Endothelial cell (in vitro differentiated cells): Measurements from ENCODE around the gene VEGFB. TPM values are rescaled to one million over a fixed set of nuclear protein-coding genes. Genes with fewer than 3 reads are reported as not detected.
A peak's percentile ranks its signal among the peaks of the same experiment; 100 is the strongest.

Experiments
- DNase-seq: peaks from one replicate; pipeline ENCODE4 v3.0.0; 2021; ENCODE audit warnings: low spot score
- H3K27ac Mint-ChIP-seq: one replicate; pipeline ENCODE4 v1.8.0; 2021; ENCODE audit warnings: mixed read lengths, inconsistent platforms; ENCODE audit not compliant: unreplicated experiment
- H3K27me3 Mint-ChIP-seq: one replicate; pipeline ENCODE4 v1.8.0; 2021; ENCODE audit warnings: mild to moderate bottlenecking, moderate library complexity, mixed read lengths, inconsistent platforms; ENCODE audit not compliant: unreplicated experiment
- H3K36me3 Mint-ChIP-seq: one replicate; pipeline ENCODE4 v1.8.0; 2021; ENCODE audit warnings: mild to moderate bottlenecking, low read depth, mixed read lengths, inconsistent platforms; ENCODE audit not compliant: unreplicated experiment
- H3K4me1 Mint-ChIP-seq: one replicate; pipeline ENCODE4 v1.8.0; 2021; ENCODE audit warnings: mild to moderate bottlenecking, mixed read lengths, inconsistent platforms; ENCODE audit not compliant: unreplicated experiment
- H3K4me3 Mint-ChIP-seq: one replicate; pipeline ENCODE4 v1.8.0; 2021; ENCODE audit warnings: mild to moderate bottlenecking, mixed read lengths, inconsistent platforms; ENCODE audit not compliant: unreplicated experiment
- H3K9me3 Mint-ChIP-seq: one replicate; pipeline ENCODE4 v1.8.0; 2021; ENCODE audit warnings: mixed read lengths, inconsistent platforms; ENCODE audit not compliant: unreplicated experiment
- total RNA-seq: library from RNA; stranded (reverse); fragmentation: NEBNext Ultra II Directional; extraction: Animal tissue kit (Norgen Biotek cat#: 25700); gene quantifications from one replicate; pipeline ENCODE4 v1.2.1, GENCODE V29; 2021; ENCODE audit not compliant: unreplicated experiment
- TF ChIP-seq, protein P1 (sequence below): fragments of 200-600 bp; sonication (generic); IDR thresholded peaks from one replicate; pipeline ENCODE4 v1.5.0; 2021; ENCODE audit warnings: antibody characterized with exemption; ENCODE audit not compliant: unreplicated experiment

VEGFB gene
- total RNA-seq, 1 donor from 2014 or later, result 11.5 TPM

DNA sequence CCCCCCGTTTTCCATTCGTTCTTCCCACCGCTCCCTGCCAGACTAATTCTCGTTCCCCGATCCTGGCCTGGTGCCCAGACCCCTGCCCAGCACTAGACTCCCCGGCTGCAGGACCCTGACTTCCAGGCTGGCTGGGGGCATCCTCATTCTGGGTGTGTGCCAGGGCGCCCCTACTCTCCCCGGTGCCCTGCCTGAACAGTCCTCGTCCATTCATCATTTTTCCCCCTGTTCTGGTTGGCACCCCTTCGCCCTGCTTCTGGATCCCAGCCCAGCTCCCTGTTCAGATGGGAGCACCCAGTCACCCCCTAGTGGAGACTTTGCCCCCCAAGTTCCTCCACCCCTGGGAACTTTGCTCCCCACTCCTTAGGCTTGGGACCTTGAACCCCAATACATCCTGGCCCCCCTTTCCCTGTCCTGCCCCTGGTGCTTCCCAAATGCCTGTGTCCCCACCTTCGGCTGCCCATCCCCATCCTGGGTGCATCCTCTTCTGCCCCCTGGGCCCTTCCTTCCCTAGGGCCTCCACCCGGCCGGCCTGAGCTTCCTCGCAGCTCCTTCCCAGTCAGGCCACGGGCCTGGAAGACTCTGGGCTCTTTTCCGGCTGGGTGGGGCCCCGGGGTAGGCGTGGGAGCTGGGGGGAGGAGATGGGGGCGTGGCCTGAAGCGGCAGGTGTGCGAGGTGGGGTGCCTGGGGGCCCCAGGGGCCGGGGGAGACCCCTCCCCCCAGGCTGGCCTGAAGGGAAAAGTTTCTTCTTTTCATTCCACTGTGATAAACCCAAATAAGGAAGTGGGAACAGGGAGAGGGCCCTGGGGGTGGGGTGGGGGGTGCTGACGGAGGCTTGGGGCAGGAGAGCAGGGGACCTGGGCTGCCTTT lies 17.9 kb downstream of the VEGFB start:
- Mint-ChIP-seq H3K27me3 (peaks cover 13% of the 10 kb centered on the region), H3K9me3 (no peaks in the 10 kb centered on the region), H3K36me3 (peaks cover 8% of the 10 kb centered on the region), H3K4me3 (peak overlapping the region; percentile 91), H3K4me1 (peaks cover 32% of the 10 kb centered on the region), H3K27ac (no peak overlapping the region)
- TF ChIP-seq, protein P1, sequence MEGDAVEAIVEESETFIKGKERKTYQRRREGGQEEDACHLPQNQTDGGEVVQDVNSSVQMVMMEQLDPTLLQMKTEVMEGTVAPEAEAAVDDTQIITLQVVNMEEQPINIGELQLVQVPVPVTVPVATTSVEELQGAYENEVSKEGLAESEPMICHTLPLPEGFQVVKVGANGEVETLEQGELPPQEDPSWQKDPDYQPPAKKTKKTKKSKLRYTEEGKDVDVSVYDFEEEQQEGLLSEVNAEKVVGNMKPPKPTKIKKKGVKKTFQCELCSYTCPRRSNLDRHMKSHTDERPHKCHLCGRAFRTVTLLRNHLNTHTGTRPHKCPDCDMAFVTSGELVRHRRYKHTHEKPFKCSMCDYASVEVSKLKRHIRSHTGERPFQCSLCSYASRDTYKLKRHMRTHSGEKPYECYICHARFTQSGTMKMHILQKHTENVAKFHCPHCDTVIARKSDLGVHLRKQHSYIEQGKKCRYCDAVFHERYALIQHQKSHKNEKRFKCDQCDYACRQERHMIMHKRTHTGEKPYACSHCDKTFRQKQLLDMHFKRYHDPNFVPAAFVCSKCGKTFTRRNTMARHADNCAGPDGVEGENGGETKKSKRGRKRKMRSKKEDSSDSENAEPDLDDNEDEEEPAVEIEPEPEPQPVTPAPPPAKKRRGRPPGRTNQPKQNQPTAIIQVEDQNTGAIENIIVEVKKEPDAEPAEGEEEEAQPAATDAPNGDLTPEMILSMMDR, result no peak
- peak; percentile 38 for DNase-seq

DNA sequence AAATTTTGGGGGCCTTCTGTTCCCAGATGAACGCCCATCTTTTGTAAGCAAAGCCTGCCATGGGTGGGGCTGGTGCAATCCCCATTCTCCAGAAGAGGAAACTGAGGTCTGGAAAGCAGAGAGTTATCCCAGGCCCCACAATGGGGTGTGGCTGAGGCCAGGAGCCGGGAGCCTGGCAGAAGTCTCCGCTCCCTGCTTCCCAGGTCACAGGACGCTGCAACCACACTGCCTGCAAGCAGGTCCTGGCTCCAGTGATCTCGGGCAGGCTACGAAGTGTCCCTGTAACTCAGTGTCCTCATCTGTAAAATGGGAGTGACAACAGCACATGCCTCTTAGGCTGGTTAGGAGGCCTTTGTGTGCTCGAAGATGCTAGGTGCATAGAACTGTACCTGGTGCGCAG lies 18.7 kb downstream of the VEGFB start:
- H3K4me1 Mint-ChIP-seq, result peaks cover 29% of the 10 kb centered on the region
- TF ChIP-seq, protein P1, result no peak
- no peaks in the 10 kb centered on the region for H3K9me3 Mint-ChIP-seq
- no peak overlapping the region for H3K27ac Mint-ChIP-seq
- H3K36me3 Mint-ChIP-seq, result peaks cover 4% of the 10 kb centered on the region
- H3K4me3 Mint-ChIP-seq, result peak overlapping the region; percentile 59
- no peak for DNase-seq
- H3K27me3 Mint-ChIP-seq, result peaks cover 11% of the 10 kb centered on the region

DNA sequence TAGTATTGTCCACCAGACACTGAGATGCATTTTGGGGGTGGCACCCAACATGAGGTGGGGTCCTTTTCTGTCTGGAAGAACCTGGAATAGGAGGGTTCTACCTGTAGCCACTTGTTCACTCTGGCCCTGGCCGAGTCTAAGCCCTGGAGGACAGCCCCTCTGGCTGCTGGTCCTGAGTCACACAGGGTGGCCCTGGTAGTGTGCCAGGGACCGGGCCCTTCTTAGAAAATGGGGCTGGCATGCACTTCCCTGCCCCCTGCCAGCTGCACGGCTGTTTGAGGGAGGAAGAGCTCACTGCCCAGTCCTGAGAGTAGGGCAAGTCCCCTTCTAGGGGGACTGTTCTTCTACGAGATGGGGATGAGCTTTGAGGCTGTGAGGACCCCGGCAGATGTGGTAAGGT lies 19.1 kb downstream of the VEGFB start:
- DNase-seq, result no peak
- TF ChIP-seq, protein P1, result no peak
- Mint-ChIP-seq H3K4me1 (peaks cover 25% of the 10 kb centered on the region), H3K9me3 (no peaks in the 10 kb centered on the region), H3K27ac (no peak overlapping the region), H3K4me3 (peak overlapping the region; percentile 74), H3K27me3 (peaks cover 11% of the 10 kb centered on the region), H3K36me3 (peaks cover 4% of the 10 kb centered on the region)

DNA sequence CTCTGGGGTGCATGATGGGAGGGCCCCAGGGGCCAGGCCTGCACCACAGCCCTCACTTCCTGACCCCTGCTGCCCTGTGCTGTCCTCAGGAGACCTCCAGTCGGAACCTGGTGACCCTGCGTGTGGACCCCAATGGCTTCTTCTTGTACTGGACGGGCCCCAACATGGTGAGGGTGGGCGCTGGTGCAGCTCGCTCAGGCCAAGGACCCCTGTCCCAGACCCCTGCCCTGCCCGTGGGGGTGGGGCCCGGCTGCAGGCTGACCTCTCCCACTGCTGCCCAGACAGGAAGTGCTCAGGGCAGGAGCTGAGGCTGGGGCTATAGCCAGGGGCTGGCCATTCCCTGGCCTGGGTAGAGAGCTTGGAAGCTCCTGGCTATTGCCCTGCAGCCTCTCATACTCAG lies 19.9 kb downstream of the VEGFB start:
- H3K4me1 Mint-ChIP-seq, result peaks cover 19% of the 10 kb centered on the region
- no peak overlapping the region for H3K27ac Mint-ChIP-seq
- TF ChIP-seq, protein P1, result no peak

More for the DNA sequence above, 19.9 kb downstream of the VEGFB start:
- H3K9me3 Mint-ChIP-seq, result no peaks in the 10 kb centered on the region
- no peak for DNase-seq
- H3K27me3 Mint-ChIP-seq, result peaks cover 13% of the 10 kb centered on the region
- H3K36me3 Mint-ChIP-seq, result peaks cover 5% of the 10 kb centered on the region
- no peak overlapping the region for H3K4me3 Mint-ChIP-seq
